Uterus (tissue), 2 donors: ENCODE data around the gene SHH.

Experiments used
- CTCF ChIP-seq, 4 experiments: fragments of 200-600 bp in 2 of 4; fragments of 450-650 bp in 2 of 4; sonication (generic) in 2 of 4; IDR thresholded peaks; one replicate each; pipeline ENCODE4 v1.5.1; 2016 to 2019; ENCODE audit warnings: antibody characterized with exemption in 4 of 4, mild to moderate bottlenecking in 2 of 4, moderate library complexity in 1 of 4
- POLR2A ChIP-seq, 2 donors: fragments of 450-650 bp; IDR thresholded peaks; one replicate each; pipeline ENCODE4 v1.6.1; 2016; ENCODE audit warnings: antibody characterized with exemption in 2 of 2, mild to moderate bottlenecking in 1 of 2, moderate library complexity in 1 of 2

DNA sequence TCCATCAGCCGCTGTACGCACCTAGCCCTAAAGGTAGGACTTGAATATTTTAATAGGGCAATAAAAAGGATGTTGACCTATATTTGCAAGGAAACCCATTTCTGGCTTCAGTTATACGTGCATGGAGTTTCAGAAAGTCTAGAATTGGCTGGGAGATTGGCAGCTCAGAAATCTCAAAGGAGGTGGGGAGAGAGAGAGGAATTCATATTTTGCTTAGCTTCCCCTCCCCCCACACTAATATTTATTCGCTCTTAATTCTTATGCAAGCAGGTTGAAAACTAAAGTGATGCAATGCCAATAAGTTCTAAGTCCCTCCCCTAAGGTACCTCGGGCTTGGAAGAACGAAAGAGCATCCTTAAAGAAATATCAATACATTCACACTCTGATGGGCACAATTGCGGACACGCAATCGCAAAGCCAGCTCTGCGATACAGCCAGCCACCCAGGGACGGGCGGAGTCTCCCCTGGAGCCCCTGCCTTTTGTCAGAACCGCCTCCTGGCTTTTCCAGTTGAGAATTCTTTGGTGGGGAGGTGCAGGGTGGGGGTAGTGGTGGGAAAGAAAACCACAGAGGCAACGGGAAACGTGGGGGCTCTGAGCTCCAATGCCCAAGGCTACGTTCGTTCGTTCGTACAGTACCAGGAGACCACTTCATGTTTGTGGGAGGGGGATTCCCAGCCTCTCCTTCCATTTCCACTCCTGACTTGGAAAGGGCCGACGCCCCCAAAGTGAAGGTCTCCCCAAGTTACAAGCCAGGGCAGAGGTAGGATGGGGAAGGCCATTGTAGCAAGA, 1.3 kb downstream of the SHH start:
- TF ChIP-seq POLR2A (IDR thresholded peaks at IDR 0.05) (no peak), CTCF (IDR thresholded peaks at IDR 0.05) (no peak)
